ENCODE results near the gene C1QTNF6.

- no peak for TF ChIP-seq CTCF (optimal IDR thresholded peaks at IDR 0.05 in 1 of 3, IDR thresholded peaks at IDR 0.05 in 1 of 3, conservative IDR thresholded peaks at IDR 0.05 in 1 of 3; ENCODE audit: extremely low read depth in 1 of 3, insufficient read depth in 2 of 3, low read length in 3 of 3)
- no peak for TF ChIP-seq EZH2 (IDR thresholded peaks at IDR 0.05; ENCODE audit: low read length)
Measured at GRCh38 chr22:37147186-37147990, 40.7 kb downstream of the C1QTNF6 start.

All from keratinocyte (primary cell).